HG02885 (cell line): ENCODE data around the gene SLC22A4.
A peak's percentile ranks its signal among the peaks of the same experiment; 100 is the strongest.

Source experiments
- ATAC-seq: cut with Tn5 transposase; IDR thresholded peaks from one replicate; pipeline ENCODE4 v1.9.1; 2021; ENCODE audit warnings: mild to moderate bottlenecking; ENCODE audit not compliant: unreplicated experiment, poor library complexity

Gene SLC22A4

GRCh38 chr5:132272311-132273210 is 21.6 kb upstream of the SLC22A4 start:
- ATAC-seq = no peak

GRCh38 chr5:132273631-132274030 is 20.6 kb upstream of the SLC22A4 start:
- no peak for ATAC-seq

DNA sequence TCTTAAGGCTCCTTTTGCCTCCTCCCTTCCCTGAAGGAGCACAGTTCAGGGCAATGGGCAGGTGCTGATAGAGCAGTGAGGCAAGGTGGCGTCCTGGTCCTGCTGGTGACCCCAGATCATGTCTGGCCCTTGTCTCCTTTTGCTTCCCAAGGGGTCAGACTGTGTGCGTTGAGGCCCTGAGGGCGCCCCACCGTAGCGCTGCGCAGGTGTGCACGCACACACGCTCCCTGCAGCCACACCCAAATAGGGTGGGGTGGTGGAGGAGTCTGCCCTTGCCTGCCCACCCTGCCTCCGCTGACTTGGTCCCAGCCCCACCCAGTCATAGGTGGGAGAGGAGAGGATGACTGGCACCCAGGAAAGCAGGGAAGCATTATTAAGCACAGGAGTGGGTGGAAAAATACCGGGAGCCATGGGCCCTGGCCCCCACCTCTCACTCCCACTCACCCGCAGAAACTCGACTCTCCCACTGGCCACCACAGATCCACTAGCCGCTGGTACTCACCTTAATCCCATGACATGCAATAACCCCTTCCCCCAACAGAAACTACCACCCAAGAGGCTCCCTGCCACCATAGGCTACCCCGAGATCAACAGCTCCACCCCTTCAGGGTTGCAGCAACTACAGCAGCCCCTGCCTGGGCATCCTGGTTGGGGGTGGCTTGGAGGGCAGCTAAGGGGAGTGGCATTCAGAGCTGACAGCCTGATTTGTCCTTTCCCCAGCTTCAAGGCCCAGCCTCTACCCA is 20.0 kb upstream of the SLC22A4 start:
- no peak for ATAC-seq

DNA sequence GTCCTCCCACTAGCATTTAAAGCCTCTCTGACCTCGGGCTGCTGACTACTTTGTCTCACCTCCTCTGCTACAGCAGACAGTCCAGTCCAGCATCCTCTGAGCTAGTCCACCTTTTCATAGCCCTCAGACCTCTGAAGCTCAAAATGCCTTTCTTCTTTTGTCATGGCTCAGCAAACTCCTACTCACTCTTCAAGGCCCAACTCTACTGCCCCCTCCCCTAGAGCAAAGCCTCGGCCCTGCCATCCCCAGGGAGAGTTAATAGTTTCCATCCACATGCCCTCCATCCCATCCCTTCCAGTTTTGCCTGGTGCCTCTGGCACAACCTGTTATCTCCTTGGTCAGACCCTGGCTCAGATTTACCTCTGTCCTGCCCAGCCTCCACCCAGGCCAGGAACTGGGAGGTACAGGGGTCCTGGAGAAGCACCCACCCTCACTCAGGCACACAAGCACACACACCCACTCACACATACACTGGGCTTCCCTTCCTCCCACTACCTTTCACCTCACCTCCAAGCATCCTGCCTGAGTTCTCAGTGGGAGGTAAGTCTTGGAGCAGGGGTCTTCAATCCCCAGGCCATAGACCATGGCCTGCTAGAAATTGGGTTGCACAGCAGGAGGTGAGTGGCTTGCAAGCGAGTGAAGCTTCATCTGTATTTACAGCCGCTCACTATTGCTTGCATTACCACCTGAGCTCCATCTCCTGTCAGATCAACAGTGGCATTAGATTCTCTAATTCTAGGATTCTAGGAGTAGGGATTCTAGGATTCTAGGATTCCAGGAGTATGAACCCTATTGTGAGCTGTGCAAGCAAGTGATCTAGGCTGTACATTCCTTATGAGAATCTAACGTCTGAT is 18.6 kb upstream of the SLC22A4 start:
- ATAC-seq = no peak

- no peak for ATAC-seq
Observed at GRCh38 chr5:132277256-132277655, 16.9 kb upstream of the SLC22A4 start.

DNA sequence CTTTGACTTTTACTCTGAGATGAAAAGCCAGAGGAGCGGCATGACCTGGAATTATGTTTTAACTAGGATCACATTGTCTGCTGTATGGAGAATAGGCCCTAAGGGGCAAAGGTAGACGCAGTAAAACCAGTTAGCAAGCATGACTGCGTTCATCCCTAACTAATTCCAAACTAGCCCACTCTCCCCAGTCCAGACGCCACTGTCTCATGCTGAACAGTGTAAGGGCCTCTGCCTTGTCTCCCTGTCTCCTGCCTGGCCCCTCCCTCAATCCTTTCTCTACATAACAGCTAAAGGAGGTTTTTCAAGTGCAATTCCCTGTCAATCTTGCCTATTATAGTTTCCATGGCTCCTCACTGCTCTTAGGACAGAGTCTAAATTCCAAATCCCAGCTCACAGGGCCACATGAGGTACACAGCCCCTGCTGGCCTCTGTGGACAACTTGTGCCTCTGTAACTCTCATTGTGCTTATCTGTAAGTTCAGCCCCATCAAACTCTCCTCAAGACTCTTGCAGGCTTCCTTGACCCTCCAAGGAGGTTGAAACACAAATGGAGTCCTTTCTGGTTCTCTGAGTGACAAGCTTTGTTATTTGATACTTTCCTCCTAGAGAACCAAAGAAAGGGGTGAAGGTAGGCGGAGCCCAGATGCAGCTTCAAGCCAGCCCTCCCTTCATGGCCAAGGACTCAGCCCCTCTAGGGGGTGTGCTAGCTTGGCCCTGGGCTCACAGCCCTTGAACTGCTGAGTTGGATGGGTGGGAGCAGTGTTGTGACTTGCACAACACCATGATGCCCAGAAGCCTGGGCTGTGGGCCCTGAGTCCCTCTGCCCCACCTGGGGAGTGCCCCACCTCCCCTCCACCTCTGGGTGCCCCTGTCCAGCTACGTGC is 16.0 kb upstream of the SLC22A4 start:
- ATAC-seq = no peak

DNA sequence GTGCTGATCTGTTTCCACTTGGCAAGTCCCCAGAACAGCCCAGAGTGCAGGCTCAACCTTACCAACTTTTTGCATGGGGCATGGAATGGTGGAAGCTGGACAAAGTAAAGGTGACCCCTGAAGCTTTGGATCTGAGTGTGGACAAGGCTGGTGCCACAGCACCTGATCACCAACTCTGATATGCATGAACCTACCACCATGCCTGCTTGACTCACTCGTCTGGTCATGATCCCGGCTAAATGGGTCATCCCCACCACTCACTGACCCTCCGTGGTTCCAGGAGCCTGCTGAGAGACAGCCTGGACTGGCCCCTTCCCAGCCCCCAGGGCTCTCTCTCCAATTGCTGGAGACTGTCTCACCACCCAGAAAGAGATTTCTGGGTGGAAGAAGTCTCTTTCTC is 14.4 kb upstream of the SLC22A4 start:
- no peak for ATAC-seq

DNA sequence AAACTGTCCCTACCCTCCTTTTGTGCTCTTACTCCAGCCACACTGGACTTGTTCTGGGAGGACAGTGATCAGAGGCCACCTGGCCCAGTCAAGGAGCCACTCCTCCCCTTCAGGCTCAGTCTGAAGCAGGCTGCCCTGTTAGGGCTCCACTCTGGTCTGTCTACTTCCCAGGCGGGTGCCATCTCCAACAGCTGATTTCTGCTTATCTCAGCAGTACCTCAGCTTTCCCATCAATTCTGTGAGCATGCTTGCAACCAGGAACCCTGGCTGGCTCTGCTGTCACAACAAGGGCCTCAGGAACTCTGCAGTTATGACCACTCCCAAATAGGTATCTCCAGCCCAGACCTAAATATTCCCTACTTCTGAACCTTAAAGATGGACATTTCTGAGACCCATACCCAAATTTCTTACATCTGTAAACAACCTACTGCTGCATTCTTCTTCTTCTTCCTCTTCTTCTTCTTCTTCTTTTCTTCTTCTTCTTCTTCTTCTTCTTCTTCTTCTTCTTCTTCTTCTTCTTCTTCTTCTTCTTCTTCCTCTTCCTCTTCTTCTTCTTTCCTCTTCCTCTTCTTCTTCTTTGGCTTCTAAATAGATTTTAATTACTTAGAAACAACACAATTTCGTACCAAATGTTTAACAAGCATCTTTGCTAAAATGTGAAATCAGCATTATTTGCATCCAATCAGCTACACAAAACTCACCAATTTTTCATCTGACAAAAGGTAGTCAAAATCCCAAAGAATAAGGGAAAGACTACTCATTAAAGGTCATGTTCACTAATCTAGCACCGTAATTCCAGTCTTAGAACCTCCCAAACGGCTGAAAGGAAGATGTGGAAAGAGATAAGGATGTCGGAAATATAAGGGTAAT is 13.6 kb upstream of the SLC22A4 start:
- no peak for ATAC-seq

GRCh38 chr5:132281856-132282614 is 12.2 kb upstream of the SLC22A4 start:
- ATAC-seq = no peak

GRCh38 chr5:132283423-132284043 is 10.7 kb upstream of the SLC22A4 start:
- ATAC-seq = no peak

GRCh38 chr5:132289097-132289496 is 5.1 kb upstream of the SLC22A4 start:
- no peak for ATAC-seq

GRCh38 chr5:132291026-132291425 is 3.2 kb upstream of the SLC22A4 start:
- no peak for ATAC-seq

- peak; percentile 42 for ATAC-seq
Observed at GRCh38 chr5:132293066-132293991, 865 bp upstream of the SLC22A4 start.

DNA sequence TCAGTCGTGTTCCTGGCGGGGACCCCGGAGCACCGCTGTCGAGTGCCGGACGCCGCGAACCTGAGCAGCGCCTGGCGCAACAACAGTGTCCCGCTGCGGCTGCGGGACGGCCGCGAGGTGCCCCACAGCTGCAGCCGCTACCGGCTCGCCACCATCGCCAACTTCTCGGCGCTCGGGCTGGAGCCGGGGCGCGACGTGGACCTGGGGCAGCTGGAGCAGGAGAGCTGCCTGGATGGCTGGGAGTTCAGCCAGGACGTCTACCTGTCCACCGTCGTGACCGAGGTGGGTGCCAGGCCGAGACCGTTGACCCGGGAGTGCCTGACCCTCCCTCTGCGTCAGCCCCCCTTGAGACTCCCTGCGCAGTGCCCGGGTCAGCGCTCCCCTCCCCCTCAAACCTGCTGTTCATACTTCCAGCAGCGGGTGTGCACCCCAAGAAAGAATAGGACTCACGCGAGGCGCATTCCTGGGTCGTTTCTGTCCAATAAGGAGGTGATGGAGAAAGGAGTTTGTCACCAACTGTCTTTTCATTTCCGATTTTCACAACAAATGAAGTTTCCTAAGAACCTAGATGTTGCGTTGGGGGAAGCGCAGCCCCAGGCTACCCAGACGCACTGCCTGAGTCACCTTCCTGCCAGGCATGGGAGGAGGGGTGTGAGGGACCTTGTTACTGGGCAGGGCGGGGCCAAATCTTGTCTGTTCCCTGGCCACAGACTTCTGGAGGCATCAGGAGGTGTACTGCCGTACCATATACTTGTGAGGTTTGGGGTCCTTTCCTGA is 722 bp downstream of the SLC22A4 start:
- ATAC-seq = peak; percentile 15

GRCh38 chr5:132295505-132296411 is 1.6 kb downstream of the SLC22A4 start:
- no peak for ATAC-seq
